ENCODE data around the gene RIN2.

RIN2 gene

GRCh38 chr20:19745106-19745505 is 13.0 kb upstream of the RIN2 start:
- H3K4me3 ChIP-seq (ENCODE audit: low read length, poor library complexity, severe bottlenecking), result no peak overlapping the region

GRCh38 chr20:19745584-19745983 is 12.5 kb upstream of the RIN2 start:
- Histone ChIP-seq H3K4me3 (ENCODE audit: low read length, poor library complexity, severe bottlenecking) (no peak overlapping the region), H3K9me3 (ENCODE audit: insufficient read depth, low read depth, low read length) (0 out of 2 replicates have a peak, but pooled peaks cover 8% of the 10 kb centered on the region), H3K36me3 (ENCODE audit: insufficient read depth, low read length) (no peaks in the 10 kb centered on the region), H2AFZ (ENCODE audit: low read length) (no peak overlapping the region), H4K20me1 (ENCODE audit: insufficient read depth, low read length, poor library complexity, severe bottlenecking) (no peaks in the 10 kb centered on the region), H3K9ac (ENCODE audit: low read depth, low read length, poor library complexity, severe bottlenecking) (no peak overlapping the region), H3K9me2 (replicated peaks; ENCODE audit: low read depth, low read length) (no peaks in the 10 kb centered on the region), H3K79me2 (ENCODE audit: insufficient read depth, low read length) (no peaks in the 10 kb centered on the region), H3F3A (ENCODE audit: low read depth) (no peaks in the 10 kb centered on the region), H3K27me3 (ENCODE audit: insufficient read depth, low read length, poor library complexity, severe bottlenecking) (no peaks in the 10 kb centered on the region), H3K4me2 (ENCODE audit: low read depth, low read length, poor library complexity, severe bottlenecking) (no peak overlapping the region), H3K4me1 (ENCODE audit: insufficient read depth, low read length, poor library complexity, severe bottlenecking) (peaks cover 35% of the 10 kb centered on the region)
- TF ChIP-seq CTCF (conservative IDR thresholded peaks at IDR 0.05; ENCODE audit: low read length), result no peak
- TF ChIP-seq EZH2phosphoT487 (IDR thresholded peaks at IDR 0.05; ENCODE audit: borderline replicate concordance), result no peak

More at GRCh38 chr20:19745106-19745505, 13.0 kb upstream of the RIN2 start:
- 0 out of 2 replicates have a peak, but pooled peaks cover 8% of the 10 kb centered on the region for H3K9me3 ChIP-seq (ENCODE audit: insufficient read depth, low read depth, low read length)
- no peaks in the 10 kb centered on the region for H3K79me2 ChIP-seq (ENCODE audit: insufficient read depth, low read length)
- TF ChIP-seq CTCF (conservative IDR thresholded peaks at IDR 0.05; ENCODE audit: low read length) (no peak), EZH2phosphoT487 (IDR thresholded peaks at IDR 0.05; ENCODE audit: borderline replicate concordance) (no peak)
- H3K27me3 ChIP-seq (ENCODE audit: insufficient read depth, low read length, poor library complexity, severe bottlenecking), result no peaks in the 10 kb centered on the region
- H3K9me2 ChIP-seq (replicated peaks; ENCODE audit: low read depth, low read length), result no peaks in the 10 kb centered on the region
- H3K9ac ChIP-seq (ENCODE audit: low read depth, low read length, poor library complexity, severe bottlenecking), result no peak overlapping the region
- no peak overlapping the region for H2AFZ ChIP-seq (ENCODE audit: low read length)
- peaks cover 31% of the 10 kb centered on the region for H3K4me1 ChIP-seq (ENCODE audit: insufficient read depth, low read length, poor library complexity, severe bottlenecking)
- no peaks in the 10 kb centered on the region for H3K36me3 ChIP-seq (ENCODE audit: insufficient read depth, low read length)
- H3F3A ChIP-seq (ENCODE audit: low read depth), result no peaks in the 10 kb centered on the region
- no peaks in the 10 kb centered on the region for H4K20me1 ChIP-seq (ENCODE audit: insufficient read depth, low read length, poor library complexity, severe bottlenecking)
- H3K4me2 ChIP-seq (ENCODE audit: low read depth, low read length, poor library complexity, severe bottlenecking), result no peak overlapping the region

GRCh38 chr20:19746396-19746795 is 11.7 kb upstream of the RIN2 start:
- Histone ChIP-seq H3K4me1 (ENCODE audit: insufficient read depth, low read length, poor library complexity, severe bottlenecking) (peaks cover 43% of the 10 kb centered on the region), H3K36me3 (ENCODE audit: insufficient read depth, low read length) (no peaks in the 10 kb centered on the region), H3K4me3 (ENCODE audit: low read length, poor library complexity, severe bottlenecking) (no peak overlapping the region), H3K9me2 (replicated peaks; ENCODE audit: low read depth, low read length) (no peaks in the 10 kb centered on the region), H3K9ac (ENCODE audit: low read depth, low read length, poor library complexity, severe bottlenecking) (no peak overlapping the region), H3K4me2 (ENCODE audit: low read depth, low read length, poor library complexity, severe bottlenecking) (no peak overlapping the region), H3K9me3 (ENCODE audit: insufficient read depth, low read depth, low read length) (0 out of 2 replicates have a peak, but pooled peaks cover 8% of the 10 kb centered on the region), H3K27me3 (ENCODE audit: insufficient read depth, low read length, poor library complexity, severe bottlenecking) (no peaks in the 10 kb centered on the region), H3F3A (ENCODE audit: low read depth) (no peaks in the 10 kb centered on the region), H2AFZ (ENCODE audit: low read length) (no peak overlapping the region), H4K20me1 (ENCODE audit: insufficient read depth, low read length, poor library complexity, severe bottlenecking) (no peaks in the 10 kb centered on the region), H3K79me2 (ENCODE audit: insufficient read depth, low read length) (no peaks in the 10 kb centered on the region)
- TF ChIP-seq EZH2phosphoT487 (IDR thresholded peaks at IDR 0.05; ENCODE audit: borderline replicate concordance) (no peak), CTCF (conservative IDR thresholded peaks at IDR 0.05; ENCODE audit: low read length) (no peak)
